Left lung (tissue), 10 donors: Measurements from ENCODE around the gene MRPL10. TPM values are rescaled to one million over a fixed set of nuclear protein-coding genes. Genes with fewer than 3 reads are reported as not detected.

Experiments used
- ATAC-seq: fragments of 200-7000 bp; cut with Tn5 transposase; one replicate; pipeline ENCODE4 v1.9.1; 2020; ENCODE audit warnings: moderate library complexity
- DNase-seq, 4 donors: peaks; one replicate each; pipeline ENCODE4 v3.0.0-alpha.2; 2013 to 2020
- H3K27ac ChIP-seq, 2 donors: fragments of 200-600 bp; sonication (generic) in 1 of 2; one replicate each; pipeline versions ENCODE4 v1.5.0 to v1.8.0; 2020 to 2021
- H3K27me3 ChIP-seq, 2 donors: fragments of 200-600 bp; sonication (generic) in 1 of 2; one replicate each; pipeline versions ENCODE4 v1.5.0 to v1.8.0; 2020 to 2021
- H3K36me3 ChIP-seq, 2 donors: fragments of 200-600 bp; sonication (generic) in 1 of 2; one replicate each; pipeline versions ENCODE4 v1.5.0 to v1.8.0; 2020 to 2021
- H3K4me1 ChIP-seq, 2 donors: fragments of 200-600 bp; one replicate each; pipeline ENCODE4 v1.8.0; 2021
- H3K4me3 ChIP-seq, 2 donors: fragments of 200-600 bp; sonication (generic) in 1 of 2; one replicate each; pipeline versions ENCODE4 v1.5.0 to v1.8.0; 2020 to 2021; ENCODE audit warnings: mild to moderate bottlenecking in 1 of 2
- H3K9me3 ChIP-seq, 2 donors: fragments of 200-600 bp; sonication (generic) in 1 of 2; one replicate each; pipeline versions ENCODE4 v1.5.0 to v1.8.0; 2020 to 2021
- intact Hi-C, 2 donors: fragments of 100-400 bp; cut with DNase I; formaldehyde crosslinking; loops; one replicate each; pipeline versions ENCODE4 v1.11.2 to v1.14.2; 2022
- polyA plus RNA-seq, 6 donors: library from polyadenylated mRNA; unstranded; fragments of 120-200 nt; gene quantifications; one replicate each; pipeline ENCODE4 v1.2.1, GENCODE V29; 2013; ENCODE audit not compliant: insufficient read length in 6 of 6
- total RNA-seq, 2 donors: library from RNA; stranded (reverse); fragmentation: NEBNext Ultra II Directional; extraction: Animal tissue kit (Norgen Biotek cat#: 25700); gene quantifications; one replicate each; pipeline ENCODE4 v1.2.1, GENCODE V29; 2021
- TF ChIP-seq, protein P1 (sequence below), 2 donors: fragments of 200-600 bp; sonication (generic) in 1 of 2; IDR thresholded peaks; one replicate each; pipeline versions ENCODE4 v1.5.0 to v1.8.0; 2021; ENCODE audit warnings: antibody characterized with exemption in 2 of 2
- donor health status: DM: no; HTN: yes; CAD: no.
- donor health status: DM: no; HTN: no; CAD: no.

Gene MRPL10
- total and polyA plus RNA-seq, 8 donors: 26.2 to 55.7 (median 50.6) TPM

DNA sequence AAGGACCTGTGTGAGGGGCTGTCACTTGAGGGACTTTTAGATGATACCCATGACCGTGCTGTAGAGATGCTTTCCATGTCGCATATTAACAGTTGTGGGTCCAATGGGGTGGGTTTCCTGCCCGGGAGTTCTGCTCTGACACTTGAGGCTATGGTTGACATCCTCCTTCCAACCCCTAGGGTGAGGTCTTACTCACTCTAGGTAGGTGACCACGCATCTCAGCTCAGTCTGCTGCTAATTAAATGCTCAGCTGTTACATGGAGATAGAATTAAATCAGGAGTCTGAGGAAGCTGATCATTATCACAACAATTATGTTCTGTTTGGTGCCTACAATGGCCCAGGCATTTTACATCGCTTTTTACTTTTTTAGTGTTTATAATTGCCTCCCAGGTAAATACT, 49.9 kb downstream of the MRPL10 start:
- Histone ChIP-seq H3K9me3 (no peaks in the 10 kb centered on the region), H3K4me3 (no peak overlapping the region), H3K4me1 (no peaks in the 10 kb centered on the region), H3K27ac (no peak overlapping the region), H3K36me3 (no peaks in the 10 kb centered on the region), H3K27me3 (peaks cover 19 to 81% of the 10 kb centered on the region in 2 donors)
- DNase-seq (no peak), ATAC-seq (no peak)
- intact Hi-C loops: no loop called here
- TF ChIP-seq, protein P1, sequence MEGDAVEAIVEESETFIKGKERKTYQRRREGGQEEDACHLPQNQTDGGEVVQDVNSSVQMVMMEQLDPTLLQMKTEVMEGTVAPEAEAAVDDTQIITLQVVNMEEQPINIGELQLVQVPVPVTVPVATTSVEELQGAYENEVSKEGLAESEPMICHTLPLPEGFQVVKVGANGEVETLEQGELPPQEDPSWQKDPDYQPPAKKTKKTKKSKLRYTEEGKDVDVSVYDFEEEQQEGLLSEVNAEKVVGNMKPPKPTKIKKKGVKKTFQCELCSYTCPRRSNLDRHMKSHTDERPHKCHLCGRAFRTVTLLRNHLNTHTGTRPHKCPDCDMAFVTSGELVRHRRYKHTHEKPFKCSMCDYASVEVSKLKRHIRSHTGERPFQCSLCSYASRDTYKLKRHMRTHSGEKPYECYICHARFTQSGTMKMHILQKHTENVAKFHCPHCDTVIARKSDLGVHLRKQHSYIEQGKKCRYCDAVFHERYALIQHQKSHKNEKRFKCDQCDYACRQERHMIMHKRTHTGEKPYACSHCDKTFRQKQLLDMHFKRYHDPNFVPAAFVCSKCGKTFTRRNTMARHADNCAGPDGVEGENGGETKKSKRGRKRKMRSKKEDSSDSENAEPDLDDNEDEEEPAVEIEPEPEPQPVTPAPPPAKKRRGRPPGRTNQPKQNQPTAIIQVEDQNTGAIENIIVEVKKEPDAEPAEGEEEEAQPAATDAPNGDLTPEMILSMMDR (IDR thresholded peaks at IDR 0.05): no peak

DNA sequence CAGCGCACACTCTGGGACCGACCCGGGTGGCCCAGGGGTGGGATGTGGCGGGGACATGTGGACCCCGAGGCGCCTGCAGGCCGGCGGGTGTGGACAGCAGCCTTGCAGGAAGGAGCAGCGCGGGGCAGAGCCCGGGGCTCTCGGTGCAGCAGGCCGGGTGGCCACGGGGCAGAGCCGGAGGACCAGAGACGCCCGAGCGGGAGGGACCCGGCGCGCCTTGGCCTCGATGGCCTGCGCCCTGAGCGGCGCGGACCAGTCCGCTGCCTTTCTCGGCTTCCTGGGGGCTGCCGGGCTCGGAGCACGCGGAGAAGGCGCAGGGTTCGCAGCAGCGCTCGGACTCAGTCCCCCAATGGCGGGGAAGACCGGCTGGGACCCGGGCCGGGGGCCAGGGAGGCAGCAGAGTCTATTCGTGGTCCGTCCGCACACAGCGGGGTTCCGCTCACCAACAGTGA, 53.1 kb downstream of the MRPL10 start:
- peaks cover 15 to 84% of the 10 kb centered on the region in 2 donors for H3K27me3 ChIP-seq
- H3K4me3 ChIP-seq: no peak overlapping the region
- no peaks in the 10 kb centered on the region for H3K4me1 ChIP-seq
- intact Hi-C loops: no loop called here
- ATAC-seq: no peak
- no peaks in the 10 kb centered on the region for H3K36me3 ChIP-seq
- TF ChIP-seq, protein P1 (IDR thresholded peaks at IDR 0.05): no peak
- H3K9me3 ChIP-seq: no peaks in the 10 kb centered on the region
- no peak overlapping the region for H3K27ac ChIP-seq
- DNase-seq: peak in 1 of 4 donors; percentile 69

DNA sequence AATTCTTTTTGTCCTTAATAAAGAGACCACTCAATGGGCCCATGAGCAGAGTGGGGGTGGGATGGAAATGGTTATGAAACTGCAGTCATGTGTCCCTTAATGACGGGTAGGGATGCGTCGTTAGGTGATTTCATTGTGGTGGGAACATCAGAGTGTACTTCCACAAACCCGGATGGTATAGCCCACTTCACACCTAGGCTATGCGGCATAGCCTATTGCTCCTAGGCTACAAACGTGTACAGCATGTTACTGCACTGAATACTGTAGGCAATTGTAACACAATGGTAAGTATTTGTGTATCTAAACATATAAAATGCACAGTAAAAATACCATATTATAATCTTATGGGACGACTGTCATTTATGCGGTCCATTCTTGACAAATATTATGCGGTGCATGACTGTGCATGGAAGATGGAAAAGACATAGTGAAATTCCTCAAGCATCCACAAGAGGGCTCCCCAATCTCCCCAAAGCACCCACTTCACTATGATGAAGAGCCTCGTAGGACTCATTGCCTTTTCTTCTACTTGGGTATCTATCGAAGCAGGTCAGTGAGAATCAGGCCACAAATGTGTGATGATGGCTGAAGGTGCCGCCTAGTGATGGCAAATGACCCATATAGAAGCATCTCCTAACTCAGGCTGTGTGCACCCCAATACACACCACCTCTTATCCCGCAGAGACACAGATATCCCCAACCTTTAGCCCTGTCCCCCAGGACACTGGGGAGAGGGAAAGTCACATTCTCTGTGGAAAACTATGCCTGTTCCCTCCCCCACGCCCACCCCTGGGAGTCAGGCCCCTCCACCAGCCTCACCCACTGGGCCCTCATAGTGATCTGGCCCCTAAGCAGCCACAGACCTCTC, 54.8 kb downstream of the MRPL10 start:
- TF ChIP-seq, protein P1 (IDR thresholded peaks at IDR 0.05): peak; percentile 57 to 71
- intact Hi-C loops: no loop called here
- no peaks in the 10 kb centered on the region for H3K4me1 ChIP-seq
- H3K36me3 ChIP-seq: no peaks in the 10 kb centered on the region
- H3K27me3 ChIP-seq: peaks cover 15 to 85% of the 10 kb centered on the region in 2 donors
- peak in 1 of 4 donors; percentile 24 for DNase-seq
- no peak overlapping the region for H3K4me3 ChIP-seq
- H3K9me3 ChIP-seq: peaks cover 0 to 4% of the 10 kb centered on the region in 2 donors
- ATAC-seq: peak; percentile 86
- no peak overlapping the region for H3K27ac ChIP-seq

DNA sequence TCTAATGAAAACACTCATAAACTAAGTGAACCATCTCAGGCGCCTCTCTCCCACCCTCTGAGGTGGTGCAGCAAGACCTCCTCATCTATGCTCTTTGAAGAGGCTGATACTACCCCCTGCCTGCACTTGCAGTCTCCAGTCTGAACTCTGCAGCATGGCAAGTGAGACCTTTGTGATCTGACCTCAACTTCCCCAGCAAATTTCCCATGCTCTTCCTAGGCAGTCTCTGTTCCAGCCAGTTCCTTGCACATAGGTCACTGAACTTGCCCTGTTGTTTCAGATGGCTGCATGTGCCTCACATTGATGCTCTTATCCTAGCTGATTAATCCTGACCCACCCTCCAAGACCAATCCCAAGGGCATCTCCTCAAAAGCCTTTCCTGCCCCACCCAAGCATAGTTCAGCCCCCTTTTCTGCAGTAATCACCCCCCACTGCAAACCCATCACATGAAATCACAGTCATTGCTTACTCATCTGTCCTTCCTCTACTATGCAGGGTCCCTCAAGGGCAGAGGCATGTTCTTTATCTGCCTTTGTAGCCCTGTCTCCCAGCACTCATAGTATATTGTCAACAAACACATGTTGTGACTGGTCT, 56.3 kb downstream of the MRPL10 start:
- no peak for ATAC-seq
- no peak overlapping the region for H3K27ac ChIP-seq
- H3K27me3 ChIP-seq: peaks cover 15 to 72% of the 10 kb centered on the region in 2 donors

More for the DNA sequence above, 56.3 kb downstream of the MRPL10 start:
- no peak for DNase-seq
- TF ChIP-seq, protein P1 (IDR thresholded peaks at IDR 0.05): no peak
- Histone ChIP-seq H3K36me3 (no peaks in the 10 kb centered on the region), H3K9me3 (peaks cover 0 to 9% of the 10 kb centered on the region in 2 donors), H3K4me3 (no peak overlapping the region), H3K4me1 (no peaks in the 10 kb centered on the region)
- intact Hi-C loops: no loop called here
